ENCODE data around the gene UGDH. TPM values are rescaled to one million over a fixed set of nuclear protein-coding genes. Genes with fewer than 3 reads are reported as not detected.
A peak's percentile ranks its signal among the peaks of the same experiment; 100 is the strongest.

The UGDH gene
- polyA plus RNA-seq, 1 donor from 2014 or later, result 21.1 TPM

GRCh38 chr4:39528061-39528465 is 824 bp upstream of the UGDH start:
- peak overlapping the region; percentile 89 for H3K9ac ChIP-seq (ENCODE audit: low read length)
- no peaks in the 10 kb centered on the region for H3K27me3 ChIP-seq (ENCODE audit: insufficient read depth, low read depth, low read length)
- H3K9me2 ChIP-seq (ENCODE audit: insufficient read depth, low read length), result no peaks in the 10 kb centered on the region
- H3F3A ChIP-seq (ENCODE audit: insufficient read depth, low read length, poor library complexity, severe bottlenecking), result peaks cover 5% of the 10 kb centered on the region
- no peaks in the 10 kb centered on the region for H4K20me1 ChIP-seq (ENCODE audit: insufficient read depth)
- peaks cover 4% of the 10 kb centered on the region for H3K9me3 ChIP-seq (ENCODE audit: low read length)
- H3K36me3 ChIP-seq (ENCODE audit: insufficient read depth, low read length), result no peaks in the 10 kb centered on the region
- H3K27ac ChIP-seq (ENCODE audit: low read length), result peak overlapping the region; percentile 90
- H2AFZ ChIP-seq (ENCODE audit: low read depth, low read length), result peak overlapping the region; percentile 90
- TF ChIP-seq CTCF (IDR thresholded peaks at IDR 0.05; ENCODE audit: poor library complexity, severe bottlenecking) (no peak), TAF1 (IDR thresholded peaks at IDR 0.05; ENCODE audit: low read depth) (no peak), MXI1 (conservative IDR thresholded peaks at IDR 0.05; ENCODE audit: poor library complexity, severe bottlenecking) (no peak), POLR2AphosphoS5 (IDR thresholded peaks at IDR 0.05) (no peak), EZH2 (IDR thresholded peaks at IDR 0.05; ENCODE audit: borderline replicate concordance, insufficient read depth, low read length, poor library complexity, severe bottlenecking) (no peak), SMC3 (conservative IDR thresholded peaks at IDR 0.05; ENCODE audit: poor library complexity) (no peak), REST (IDR thresholded peaks at IDR 0.05; ENCODE audit: borderline replicate concordance) (no peak), EP300 (conservative IDR thresholded peaks at IDR 0.05; ENCODE audit: poor library complexity, severe bottlenecking) (no peak), RAD21 (conservative IDR thresholded peaks at IDR 0.05) (no peak)
- H3K4me3 ChIP-seq (ENCODE audit: low read length), result peak overlapping the region; percentile 96
- peak overlapping the region; percentile 100 for H3K4me2 ChIP-seq (ENCODE audit: low read length)
- peaks cover 41% of the 10 kb centered on the region for H3K79me2 ChIP-seq (replicated peaks; ENCODE audit: insufficient read depth, low read length)

GRCh38 chr4:39526765-39527295 is 409 bp downstream of the UGDH start:
- Histone ChIP-seq H3K9ac (ENCODE audit: low read length) (peak overlapping the region; percentile 89), H3K4me2 (ENCODE audit: low read length) (peak overlapping the region; percentile 26), H3K9me2 (ENCODE audit: insufficient read depth, low read length) (no peaks in the 10 kb centered on the region), H3K79me2 (replicated peaks; ENCODE audit: insufficient read depth, low read length) (peaks cover 43% of the 10 kb centered on the region), H3K9me3 (ENCODE audit: low read length) (peaks cover 4% of the 10 kb centered on the region), H4K20me1 (ENCODE audit: insufficient read depth) (no peaks in the 10 kb centered on the region), H2AFZ (ENCODE audit: low read depth, low read length) (peak overlapping the region; percentile 90), H3K4me3 (ENCODE audit: low read length) (peak overlapping the region; percentile 96), H3K27ac (ENCODE audit: low read length) (peak overlapping the region; percentile 90), H3F3A (ENCODE audit: insufficient read depth, low read length, poor library complexity, severe bottlenecking) (peaks cover 5% of the 10 kb centered on the region), H3K36me3 (ENCODE audit: insufficient read depth, low read length) (no peaks in the 10 kb centered on the region), H3K27me3 (ENCODE audit: insufficient read depth, low read depth, low read length) (no peaks in the 10 kb centered on the region)
- no peak for TF ChIP-seq TAF1 (IDR thresholded peaks at IDR 0.05; ENCODE audit: low read depth)
- TF ChIP-seq REST (IDR thresholded peaks at IDR 0.05; ENCODE audit: borderline replicate concordance), result peak; percentile 15
- no peak for TF ChIP-seq MXI1 (conservative IDR thresholded peaks at IDR 0.05; ENCODE audit: poor library complexity, severe bottlenecking)

Measured in neural cell (in vitro differentiated cells).